Kidney epithelial cell (primary cell): Measurements from ENCODE around the gene RASAL2. TPM values are rescaled to one million over a fixed set of nuclear protein-coding genes. Genes with fewer than 3 reads are reported as not detected.

ENCODE experiments used
- DNase-seq: peaks from one replicate; pipeline ENCODE4 v3.0.0-alpha.2; 2010; ENCODE audit warnings: low read depth
- H3K27me3 ChIP-seq: 2 replicates; pipeline ENCODE4 v1.6.0; 2011; ENCODE audit warnings: low read length; ENCODE audit not compliant: control insufficient read depth, insufficient read depth
- H3K36me3 ChIP-seq: 2 replicates; pipeline ENCODE4 v1.5.1; 2011; ENCODE audit warnings: low read length; ENCODE audit not compliant: control insufficient read depth, insufficient read depth
- H3K4me3 ChIP-seq: 2 replicates; pipeline ENCODE4 v1.5.1; 2011; ENCODE audit warnings: low read depth, mild to moderate bottlenecking, control low read depth, low read length
- total RNA-seq: library from RNA; depleted of rRNA; stranded (reverse); fragments of >200 nt; gene quantifications from 2 replicates; pipeline ENCODE4 v1.2.3, GENCODE V29; 2015
- TF ChIP-seq, protein P1 (sequence below): IDR thresholded peaks from 2 replicates; pipeline ENCODE4 v1.5.1; 2011; ENCODE audit warnings: mild to moderate bottlenecking, moderate library complexity, low read length, control low read depth, inconsistent platforms; ENCODE audit not compliant: insufficient read depth, poor library complexity, severe bottlenecking

The RASAL2 gene
- total RNA-seq, 1 donor from 2014 or later: 18.3 TPM

DNA sequence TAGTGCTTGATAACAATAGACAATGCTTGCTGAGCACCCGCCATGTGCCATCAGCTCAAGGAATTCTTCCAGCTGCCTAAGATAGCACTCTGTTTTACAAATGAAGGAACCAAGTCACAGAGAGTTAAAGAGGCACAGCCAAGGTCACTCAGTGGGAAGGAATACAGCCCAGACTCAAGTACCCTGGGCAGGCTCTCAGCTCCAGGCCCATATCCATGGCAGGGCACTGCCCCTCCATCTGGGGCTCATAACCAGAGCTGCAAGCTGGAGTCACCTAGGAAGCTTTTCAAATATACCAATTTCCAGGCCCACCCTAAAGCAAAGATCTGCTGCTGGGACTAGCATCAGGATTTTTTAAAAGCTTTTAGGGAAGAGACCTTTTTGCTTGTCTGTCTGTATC lies 401.3 kb downstream of the RASAL2 start:
- TF ChIP-seq, protein P1, sequence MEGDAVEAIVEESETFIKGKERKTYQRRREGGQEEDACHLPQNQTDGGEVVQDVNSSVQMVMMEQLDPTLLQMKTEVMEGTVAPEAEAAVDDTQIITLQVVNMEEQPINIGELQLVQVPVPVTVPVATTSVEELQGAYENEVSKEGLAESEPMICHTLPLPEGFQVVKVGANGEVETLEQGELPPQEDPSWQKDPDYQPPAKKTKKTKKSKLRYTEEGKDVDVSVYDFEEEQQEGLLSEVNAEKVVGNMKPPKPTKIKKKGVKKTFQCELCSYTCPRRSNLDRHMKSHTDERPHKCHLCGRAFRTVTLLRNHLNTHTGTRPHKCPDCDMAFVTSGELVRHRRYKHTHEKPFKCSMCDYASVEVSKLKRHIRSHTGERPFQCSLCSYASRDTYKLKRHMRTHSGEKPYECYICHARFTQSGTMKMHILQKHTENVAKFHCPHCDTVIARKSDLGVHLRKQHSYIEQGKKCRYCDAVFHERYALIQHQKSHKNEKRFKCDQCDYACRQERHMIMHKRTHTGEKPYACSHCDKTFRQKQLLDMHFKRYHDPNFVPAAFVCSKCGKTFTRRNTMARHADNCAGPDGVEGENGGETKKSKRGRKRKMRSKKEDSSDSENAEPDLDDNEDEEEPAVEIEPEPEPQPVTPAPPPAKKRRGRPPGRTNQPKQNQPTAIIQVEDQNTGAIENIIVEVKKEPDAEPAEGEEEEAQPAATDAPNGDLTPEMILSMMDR: no peak
- no peak overlapping the region for H3K4me3 ChIP-seq
- no peak for DNase-seq
- H3K27me3 ChIP-seq: no peaks in the 10 kb centered on the region
- H3K36me3 ChIP-seq: no peaks in the 10 kb centered on the region

DNA sequence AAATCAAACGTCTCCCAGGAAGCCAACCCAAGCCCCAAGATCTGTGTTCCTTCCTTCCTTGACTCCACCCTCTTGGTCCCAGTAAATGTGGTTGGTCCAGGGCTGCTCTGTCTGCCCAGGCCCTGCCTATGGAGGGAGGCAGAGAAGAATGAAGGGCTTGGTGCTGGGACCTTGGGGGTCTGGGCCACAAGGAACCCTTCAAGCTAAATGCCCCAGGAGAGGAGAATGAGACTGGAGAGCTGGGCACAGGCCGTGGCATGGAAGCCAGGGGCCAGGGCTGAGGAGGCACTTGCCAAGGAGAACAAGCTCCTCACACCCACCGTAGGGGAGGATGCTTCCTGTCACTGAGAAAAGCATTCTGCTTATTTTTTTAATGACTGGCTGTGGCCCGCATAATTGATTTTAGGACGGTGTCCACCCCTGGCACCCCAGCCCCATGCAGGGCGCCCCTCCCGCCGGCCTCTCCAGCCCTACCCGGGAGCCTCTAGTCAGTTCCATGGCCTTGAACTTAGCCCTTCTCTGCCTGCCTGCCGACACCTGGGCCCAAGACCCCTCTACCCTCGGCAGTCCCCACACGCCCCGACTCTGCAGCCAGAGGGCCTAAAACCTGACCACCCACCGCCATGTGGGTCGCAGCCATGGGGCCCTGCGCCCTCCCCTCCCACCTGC lies 402.0 kb downstream of the RASAL2 start:
- Histone ChIP-seq H3K4me3 (no peak overlapping the region), H3K27me3 (no peaks in the 10 kb centered on the region), H3K36me3 (no peaks in the 10 kb centered on the region)
- DNase-seq: no peak
- TF ChIP-seq, protein P1: no peak

DNA sequence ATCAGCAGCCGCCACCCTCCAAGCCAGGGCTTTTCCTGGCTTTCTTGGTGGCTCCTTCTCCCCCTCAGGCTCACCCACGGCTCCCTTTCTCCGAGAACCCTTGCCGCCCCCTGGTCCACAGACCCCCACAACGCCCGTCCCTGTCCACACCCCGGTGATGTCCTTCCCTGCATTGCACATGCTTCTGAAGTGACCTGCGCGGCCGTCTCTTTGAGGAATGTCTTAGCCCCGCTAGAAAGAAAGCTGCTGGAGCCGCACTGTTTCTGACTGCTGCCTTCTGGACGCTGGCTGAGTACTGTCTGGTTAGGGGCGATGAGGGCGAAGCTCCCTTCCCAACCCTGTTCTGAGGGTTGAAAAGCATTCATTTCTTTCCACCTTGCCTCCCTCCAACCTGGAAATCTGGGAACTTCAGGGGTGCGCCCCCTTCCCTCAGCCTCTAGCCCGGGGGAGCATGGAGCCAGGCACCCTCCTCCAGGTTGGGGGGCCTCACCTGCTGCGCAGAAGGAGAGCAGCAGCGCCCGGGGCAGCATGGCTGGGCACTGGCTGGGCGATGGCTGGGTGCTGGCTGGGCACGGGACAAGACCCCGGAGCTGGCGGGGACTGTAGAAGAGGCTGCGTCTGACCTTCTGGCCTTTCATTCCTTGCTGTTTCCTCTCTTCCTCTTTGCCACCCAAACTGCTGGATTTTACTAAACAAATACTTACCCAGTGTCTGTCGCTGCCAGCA lies 402.7 kb downstream of the RASAL2 start, which contains the start of gene CLEC20A:
CLEC20A (minus strand) TSS at position 555 of the 726 bp plus-strand sequence; CDS start at position 530, 25 bp downstream.
- Histone ChIP-seq H3K36me3 (no peaks in the 10 kb centered on the region), H3K4me3 (no peak within 1 kb of the TSS), H3K27me3 (no peaks in the 10 kb centered on the region)
- DNase-seq: no peak
- TF ChIP-seq, protein P1: no peak

DNA sequence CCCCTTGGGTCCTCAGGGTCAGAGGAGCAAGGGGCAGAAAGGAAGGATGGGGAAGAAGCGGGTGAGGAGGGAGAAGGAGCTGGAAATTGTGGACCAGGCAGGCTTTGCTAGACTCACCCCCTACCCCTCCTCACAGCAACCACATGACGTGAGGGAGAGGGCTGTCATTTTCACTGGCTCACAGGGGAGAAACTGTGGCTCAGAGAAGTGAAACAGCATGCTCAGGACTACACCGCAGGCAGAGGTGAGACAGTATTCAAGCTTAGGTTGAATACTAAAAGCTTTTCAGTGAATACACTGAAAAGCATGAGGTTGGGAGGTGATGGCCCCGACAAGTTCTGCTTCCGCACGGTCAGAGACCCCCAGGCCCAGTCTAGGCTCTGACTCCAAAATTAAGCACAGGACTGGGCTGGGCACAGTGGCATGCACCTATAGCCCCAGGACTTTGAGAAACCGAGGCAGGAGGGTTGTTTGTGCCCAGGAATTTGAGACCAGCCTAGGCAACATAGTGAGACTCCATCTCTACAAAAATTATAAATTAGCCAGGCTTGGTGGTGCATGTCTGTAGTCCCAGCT lies 404.1 kb downstream of the RASAL2 start:
- TF ChIP-seq, protein P1: no peak
- no peaks in the 10 kb centered on the region for H3K36me3 ChIP-seq

DNA sequence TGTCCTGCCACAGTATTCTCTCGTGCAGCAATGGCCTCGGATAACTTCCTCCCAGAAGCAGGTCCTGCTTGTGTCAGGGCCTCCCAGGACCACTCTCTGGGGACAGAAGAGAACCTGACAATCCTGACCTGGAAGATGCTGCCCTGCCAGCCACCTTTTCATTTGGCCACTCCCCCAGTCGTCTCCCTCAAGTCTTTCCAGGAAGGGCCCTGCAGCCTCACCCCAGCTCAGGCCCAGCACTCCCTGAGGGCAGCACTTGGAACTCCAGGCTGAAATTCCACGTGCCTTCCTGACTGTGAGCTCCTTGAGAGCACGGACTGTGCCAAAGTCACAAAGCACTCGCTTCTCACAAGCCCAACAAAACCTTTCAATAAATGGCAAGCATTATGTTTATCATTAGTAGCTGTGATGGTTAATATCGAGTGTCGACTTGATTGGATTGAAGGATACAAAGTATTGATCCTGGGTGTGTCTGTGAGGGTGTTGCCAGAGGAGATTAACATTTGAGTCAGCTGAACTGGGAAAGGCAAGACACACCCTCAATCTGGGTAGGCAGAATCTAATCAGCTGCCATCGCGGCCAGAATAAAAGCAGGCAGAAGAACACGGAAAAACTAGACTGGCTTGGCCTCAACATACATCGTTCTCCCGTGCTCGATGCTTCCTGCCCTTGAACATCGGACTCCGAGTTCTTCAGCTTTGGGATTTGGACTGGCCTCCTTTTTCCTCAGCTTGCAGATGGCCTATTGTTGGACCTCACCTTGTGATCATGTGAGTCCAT lies 405.2 kb downstream of the RASAL2 start:
- DNase-seq: no peak
- no peak overlapping the region for H3K4me3 ChIP-seq
- no peaks in the 10 kb centered on the region for H3K36me3 ChIP-seq
- no peaks in the 10 kb centered on the region for H3K27me3 ChIP-seq
- TF ChIP-seq, protein P1: no peak

More for the DNA sequence above, 404.1 kb downstream of the RASAL2 start:
- DNase-seq: no peak
- H3K27me3 ChIP-seq: no peaks in the 10 kb centered on the region
- no peak overlapping the region for H3K4me3 ChIP-seq
